Immature natural killer cell (primary cell): ENCODE data around the gene ADCY5. TPM values are rescaled to one million over a fixed set of nuclear protein-coding genes. Genes with fewer than 3 reads are reported as not detected.

Experiments used
- DNase-seq, 3 donors: peaks; one replicate each; pipeline ENCODE4 v3.0.0; 2022; ENCODE audit warnings: mixed read lengths in 1 of 3
- H3K27ac Mint-ChIP-seq, 6 donors: one replicate each; pipeline ENCODE4 v1.8.0; 2020; ENCODE audit warnings: mixed read lengths in 6 of 6, mild to moderate bottlenecking in 5 of 6, inconsistent platforms in 4 of 6, moderate library complexity in 3 of 6
- H3K27me3 Mint-ChIP-seq, 3 donors: one replicate each; pipeline ENCODE4 v1.8.0; 2020 to 2021; ENCODE audit warnings: low read depth in 3 of 3, mild to moderate bottlenecking in 3 of 3, mixed read lengths in 3 of 3, moderate library complexity in 3 of 3, inconsistent platforms in 1 of 3
- H3K36me3 Mint-ChIP-seq, 3 donors: one replicate each; pipeline ENCODE4 v1.8.0; 2020; ENCODE audit warnings: mixed read lengths in 3 of 3, inconsistent platforms in 2 of 3, mild to moderate bottlenecking in 2 of 3
- H3K4me1 Mint-ChIP-seq, 2 donors: one replicate each; pipeline ENCODE4 v1.8.0; 2020; ENCODE audit warnings: inconsistent platforms in 2 of 2, mild to moderate bottlenecking in 2 of 2, mixed read lengths in 2 of 2, moderate library complexity in 1 of 2
- H3K4me3 Mint-ChIP-seq, 5 donors: one replicate each; pipeline ENCODE4 v1.8.0; 2020; ENCODE audit warnings: mild to moderate bottlenecking in 5 of 5, mixed read lengths in 5 of 5, inconsistent platforms in 3 of 5, moderate library complexity in 3 of 5
- H3K9me3 Mint-ChIP-seq, 6 donors: one replicate each; pipeline ENCODE4 v1.8.0; 2020; ENCODE audit warnings: mild to moderate bottlenecking in 6 of 6, mixed read lengths in 6 of 6, inconsistent platforms in 4 of 6, moderate library complexity in 3 of 6
- polyA plus RNA-seq, 3 donors: library from polyadenylated mRNA; unstranded; fragments of 300-500 nt; fragmentation: Illumina TruSeq; gene quantifications; one replicate each; pipeline ENCODE4 v1.2.3, GENCODE V29; 2021

ADCY5 gene
- polyA plus RNA-seq, 3 donors from 2014 or later = 0.03 TPM; not detected in 2

DNA sequence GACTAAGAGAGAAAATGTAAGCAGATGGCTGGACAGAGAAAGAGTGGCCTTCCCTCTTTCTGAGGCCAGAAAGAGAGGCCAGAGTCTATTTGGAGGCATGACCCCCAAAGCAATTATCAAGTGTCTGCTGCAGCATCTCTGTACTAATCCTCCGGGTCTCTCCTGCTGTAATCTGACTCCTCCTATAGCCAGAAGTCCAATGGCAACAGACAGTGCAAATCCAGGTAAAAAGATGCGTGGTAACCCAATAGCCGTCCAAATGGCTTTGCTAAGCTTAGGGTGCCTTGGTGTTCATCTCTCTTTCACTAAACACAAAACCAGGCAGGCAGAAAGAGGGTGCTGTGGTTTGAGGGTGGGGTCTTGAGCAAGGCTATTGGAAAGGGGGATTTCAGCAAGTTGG, 91.6 kb downstream of the ADCY5 start:
- H3K36me3 Mint-ChIP-seq = no peaks in the 10 kb centered on the region
- peaks cover 0 to 2% (median 0%) of the 10 kb centered on the region in 6 donors for H3K9me3 Mint-ChIP-seq
- H3K4me1 Mint-ChIP-seq = no peaks in the 10 kb centered on the region
- peak overlapping the region in 1 of 6 donors; percentile 25 for H3K27ac Mint-ChIP-seq
- no peak overlapping the region for H3K4me3 Mint-ChIP-seq
- no peaks in the 10 kb centered on the region for H3K27me3 Mint-ChIP-seq
- no peak for DNase-seq

DNA sequence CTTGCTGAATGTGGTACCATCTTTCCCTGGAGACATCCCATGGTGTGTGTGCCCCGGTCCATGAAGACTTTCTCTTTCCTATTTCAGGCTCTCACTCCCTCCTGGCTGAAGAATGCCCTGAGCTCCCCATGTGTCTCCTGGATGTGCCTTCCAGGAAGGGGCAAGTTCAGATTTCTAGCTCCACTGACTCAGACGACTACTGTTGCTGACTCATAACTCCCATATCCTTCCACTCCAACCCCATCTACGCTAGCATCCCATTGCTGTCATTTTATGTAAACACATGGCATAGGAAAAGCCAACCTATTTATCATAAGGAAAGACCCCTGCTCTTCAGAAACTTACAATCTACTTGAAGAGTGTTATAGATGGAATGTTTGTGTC, 95.0 kb downstream of the ADCY5 start:
- no peak overlapping the region for H3K27ac Mint-ChIP-seq
- no peaks in the 10 kb centered on the region for H3K36me3 Mint-ChIP-seq
- peaks cover 0 to 5% (median 2%) of the 10 kb centered on the region in 3 donors for H3K27me3 Mint-ChIP-seq
- DNase-seq = no peak
- H3K9me3 Mint-ChIP-seq = peaks cover 0 to 2% (median 0%) of the 10 kb centered on the region in 6 donors
- no peaks in the 10 kb centered on the region for H3K4me1 Mint-ChIP-seq
- H3K4me3 Mint-ChIP-seq = no peak overlapping the region

DNA sequence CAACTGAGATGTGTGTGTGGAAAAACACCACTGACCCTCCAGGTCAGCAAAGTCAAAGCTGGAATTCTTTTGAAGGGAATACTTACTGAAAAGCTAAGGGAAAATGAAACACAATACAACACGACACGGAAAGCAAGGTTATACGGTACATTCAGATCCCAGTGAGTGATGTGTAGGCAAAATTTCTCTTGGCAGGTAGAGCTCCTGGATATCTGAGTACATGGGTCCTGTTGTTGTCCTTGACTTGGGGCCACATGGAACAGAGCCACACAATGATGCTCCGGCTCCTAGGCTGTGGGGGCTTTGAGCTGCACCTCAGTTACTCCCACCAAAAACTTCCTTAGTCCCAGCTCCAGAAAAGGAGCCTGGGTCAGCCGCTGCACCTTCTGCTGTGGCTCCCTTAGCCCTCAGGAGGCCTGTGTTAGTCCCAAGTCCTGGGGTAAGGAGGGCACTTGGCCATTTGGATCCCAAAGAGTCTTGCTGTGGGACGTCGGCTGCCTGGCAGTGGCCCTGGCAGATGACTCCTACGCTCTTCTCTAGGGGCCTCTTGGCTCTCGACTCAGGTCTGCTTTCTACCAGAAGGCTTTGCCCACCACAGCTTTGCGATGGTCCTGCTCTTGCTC, 95.6 kb downstream of the ADCY5 start:
- no peak for DNase-seq
- H3K36me3 Mint-ChIP-seq = no peaks in the 10 kb centered on the region
- peaks cover 0 to 6% (median 4%) of the 10 kb centered on the region in 3 donors for H3K27me3 Mint-ChIP-seq
- H3K4me3 Mint-ChIP-seq = no peak overlapping the region
- H3K4me1 Mint-ChIP-seq = no peaks in the 10 kb centered on the region
- H3K27ac Mint-ChIP-seq = no peak overlapping the region
- H3K9me3 Mint-ChIP-seq = peaks cover 0 to 2% (median 0%) of the 10 kb centered on the region in 6 donors

DNA sequence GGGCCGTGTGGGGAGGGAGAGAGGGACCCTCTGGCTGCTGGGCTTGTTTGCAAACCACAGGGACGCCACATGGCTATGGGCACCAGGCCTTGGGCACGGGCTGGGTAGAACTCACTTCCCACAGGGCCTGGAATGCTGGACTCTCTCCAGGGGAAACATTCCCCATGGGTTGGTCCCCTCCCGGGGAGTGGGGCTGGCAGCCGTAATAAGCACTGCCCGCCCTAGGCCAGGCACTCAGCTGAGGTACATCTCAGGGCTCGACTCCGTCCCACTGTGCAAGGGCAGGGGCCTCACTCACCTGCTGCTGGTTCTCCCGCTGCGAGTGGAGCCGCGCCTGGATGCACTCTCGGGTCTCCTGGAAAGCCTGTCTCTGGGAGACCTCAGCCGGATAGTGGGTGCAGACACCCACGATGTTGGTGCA, 96.7 kb downstream of the ADCY5 start:
- Mint-ChIP-seq H3K27ac (no peak overlapping the region), H3K4me3 (no peak overlapping the region)
- no peak for DNase-seq

DNA sequence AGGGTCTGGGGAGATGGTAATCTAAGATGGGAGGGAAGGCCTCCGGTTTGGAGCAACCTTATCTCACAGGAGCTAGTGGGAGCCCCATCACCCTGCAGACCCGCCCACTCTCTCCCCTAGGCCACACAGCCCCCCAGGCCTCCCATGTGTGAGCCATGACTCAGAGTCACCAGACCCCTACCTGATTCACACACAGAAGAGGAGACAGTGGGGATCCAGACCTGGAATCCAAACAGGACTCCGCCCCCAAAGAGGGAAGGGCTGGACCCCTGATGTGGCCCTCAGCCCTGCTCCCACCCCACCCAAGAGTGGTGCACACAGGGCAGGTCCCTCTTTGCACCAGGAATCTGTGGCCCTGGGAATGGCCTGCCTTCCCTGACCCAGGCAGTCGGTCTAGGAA, 97.4 kb downstream of the ADCY5 start:
- H3K27me3 Mint-ChIP-seq = peaks cover 6 to 8% (median 7%) of the 10 kb centered on the region in 3 donors
- no peaks in the 10 kb centered on the region for H3K4me1 Mint-ChIP-seq
- DNase-seq = no peak
- peaks cover 0 to 2% (median 0%) of the 10 kb centered on the region in 6 donors for H3K9me3 Mint-ChIP-seq
- no peak overlapping the region for H3K4me3 Mint-ChIP-seq
- no peaks in the 10 kb centered on the region for H3K36me3 Mint-ChIP-seq
- no peak overlapping the region for H3K27ac Mint-ChIP-seq

More for the DNA sequence above, 96.7 kb downstream of the ADCY5 start:
- H3K27me3 Mint-ChIP-seq = peaks cover under 1 to 7% (median 5%) of the 10 kb centered on the region in 3 donors
- H3K9me3 Mint-ChIP-seq = peaks cover 0 to 2% (median 0%) of the 10 kb centered on the region in 6 donors
- H3K4me1 Mint-ChIP-seq = no peaks in the 10 kb centered on the region
- no peaks in the 10 kb centered on the region for H3K36me3 Mint-ChIP-seq

DNA sequence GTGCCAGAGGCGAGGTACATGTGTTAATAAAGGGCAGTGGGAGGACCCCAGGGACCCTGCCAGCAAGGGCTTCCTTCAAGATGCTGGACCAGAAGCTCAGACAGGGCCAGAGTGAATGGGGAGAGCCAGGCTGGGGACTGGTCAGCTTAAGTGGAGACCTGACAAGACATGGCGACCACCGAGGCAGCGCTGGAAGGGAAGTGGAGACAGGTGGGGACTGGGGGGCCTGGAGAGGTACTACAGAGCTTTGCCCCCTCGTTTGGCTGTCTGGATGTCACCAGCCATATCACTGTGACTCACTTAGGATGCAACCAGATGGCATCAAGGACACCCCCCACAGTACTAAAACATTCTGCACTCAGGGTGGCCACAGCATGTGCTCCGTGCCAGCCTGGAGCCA, 97.9 kb downstream of the ADCY5 start:
- Mint-ChIP-seq H3K36me3 (no peaks in the 10 kb centered on the region), H3K9me3 (peaks cover 0 to 2% (median 0%) of the 10 kb centered on the region in 6 donors), H3K27ac (no peak overlapping the region), H3K4me1 (no peaks in the 10 kb centered on the region), H3K27me3 (peaks cover 6 to 9% (median 8%) of the 10 kb centered on the region in 3 donors), H3K4me3 (no peak overlapping the region)
- no peak for DNase-seq

DNA sequence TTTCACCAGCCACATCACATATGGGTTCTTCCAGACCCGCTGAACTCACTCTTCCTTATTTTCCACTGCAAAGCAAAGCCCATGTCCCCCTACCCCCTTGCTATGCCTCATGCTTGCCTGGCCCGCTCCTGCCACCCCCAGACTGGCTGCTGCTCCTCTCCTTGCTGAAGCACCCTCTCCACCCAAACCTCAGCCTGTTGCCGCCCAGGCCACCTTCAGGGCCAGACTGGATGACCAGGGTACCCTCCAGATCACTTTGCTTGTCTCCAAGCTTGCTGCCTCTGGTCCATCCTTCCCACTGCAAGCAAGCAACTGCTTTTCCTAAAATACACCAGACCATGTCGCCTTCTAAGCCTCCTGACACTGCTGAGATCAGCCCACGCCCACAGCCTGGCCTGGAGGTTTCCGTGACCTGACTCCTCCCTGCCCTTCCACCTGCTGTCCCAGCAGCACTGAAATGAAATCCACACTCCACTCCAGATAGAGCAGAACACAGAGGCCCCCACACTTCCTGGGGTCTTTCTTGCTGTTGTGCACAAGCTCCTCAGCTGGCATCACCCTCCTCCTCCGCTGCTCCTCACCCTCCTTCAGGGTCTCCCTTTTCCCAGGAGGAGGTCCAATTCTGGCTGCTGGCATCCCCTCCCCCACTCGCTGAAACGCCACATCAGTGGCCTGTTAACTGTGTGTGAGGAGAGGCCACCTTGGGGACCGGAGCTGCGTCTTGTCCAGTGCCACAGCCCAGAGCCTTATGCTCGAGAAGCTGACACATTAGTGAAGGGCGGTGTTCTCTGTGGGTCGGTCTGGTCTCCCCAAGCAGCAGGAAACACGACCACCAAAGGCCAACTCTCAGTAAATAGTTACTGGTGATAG, 99.1 kb downstream of the ADCY5 start:
- Mint-ChIP-seq H3K27me3 (peaks cover 6 to 9% (median 8%) of the 10 kb centered on the region in 3 donors), H3K4me1 (no peaks in the 10 kb centered on the region), H3K9me3 (no peaks in the 10 kb centered on the region), H3K36me3 (no peaks in the 10 kb centered on the region), H3K27ac (no peak overlapping the region), H3K4me3 (no peak overlapping the region)
- DNase-seq = no peak

DNA sequence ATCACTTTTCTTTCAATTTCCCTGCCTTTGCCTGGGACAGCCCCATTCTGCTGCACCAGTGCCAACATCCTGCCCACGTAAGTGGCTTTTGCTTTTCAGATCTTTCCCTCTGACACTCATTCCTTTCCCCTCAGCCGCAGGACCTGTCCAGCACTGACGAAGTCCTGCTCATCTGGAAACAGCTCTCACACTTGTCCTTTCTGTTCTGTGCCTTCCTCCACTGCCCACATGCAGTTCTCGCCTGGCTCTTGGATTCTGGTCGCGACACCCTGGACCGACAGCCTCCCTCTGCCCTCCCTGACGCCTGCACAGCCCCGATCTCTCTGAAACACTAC, 99.7 kb downstream of the ADCY5 start:
- DNase-seq = no peak
- Mint-ChIP-seq H3K4me1 (no peaks in the 10 kb centered on the region), H3K4me3 (no peak overlapping the region), H3K27ac (peak overlapping the region in 1 of 6 donors; percentile 43), H3K9me3 (no peaks in the 10 kb centered on the region), H3K27me3 (peaks cover 6 to 9% (median 8%) of the 10 kb centered on the region in 3 donors), H3K36me3 (no peaks in the 10 kb centered on the region)

DNA sequence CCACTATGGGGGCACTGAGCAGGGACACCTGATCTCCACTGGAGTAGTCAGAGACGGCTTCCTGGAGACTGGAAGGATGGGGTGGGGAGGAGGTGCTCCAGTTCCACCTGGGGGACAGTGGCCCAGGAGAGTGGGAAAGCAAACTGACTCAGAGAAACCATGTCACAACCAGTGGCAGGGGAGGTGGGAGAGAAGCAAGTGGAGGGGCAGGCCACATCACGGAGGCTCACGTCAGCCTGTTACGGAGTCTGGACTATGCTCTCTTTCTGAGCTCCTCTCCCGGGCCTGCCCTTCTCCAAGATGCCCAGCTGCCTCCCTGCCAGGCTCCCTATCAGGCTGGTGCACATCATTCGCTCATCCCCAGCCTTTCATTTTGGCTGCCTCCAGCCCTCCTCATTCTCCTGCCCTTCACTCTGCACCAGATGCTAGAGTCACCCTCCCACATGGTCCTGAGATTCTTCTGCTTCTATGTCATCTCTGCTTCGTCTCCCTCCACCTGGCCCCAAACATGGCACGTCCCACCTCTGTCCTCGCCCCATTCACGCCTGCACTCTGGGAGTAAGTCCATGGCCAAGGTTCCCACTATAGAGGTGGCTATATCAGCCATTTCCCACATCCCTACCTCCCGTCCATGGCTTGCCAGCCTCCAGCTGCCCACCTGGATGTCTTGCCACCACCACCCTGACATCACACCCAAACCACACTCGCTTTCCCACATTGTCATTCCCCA, 100.3 kb downstream of the ADCY5 start:
- Mint-ChIP-seq H3K27me3 (peaks cover 6 to 9% (median 8%) of the 10 kb centered on the region in 3 donors), H3K27ac (peak overlapping the region in 1 of 6 donors; percentile 43), H3K36me3 (no peaks in the 10 kb centered on the region), H3K4me1 (no peaks in the 10 kb centered on the region), H3K4me3 (no peak overlapping the region), H3K9me3 (no peaks in the 10 kb centered on the region)
- DNase-seq = no peak

DNA sequence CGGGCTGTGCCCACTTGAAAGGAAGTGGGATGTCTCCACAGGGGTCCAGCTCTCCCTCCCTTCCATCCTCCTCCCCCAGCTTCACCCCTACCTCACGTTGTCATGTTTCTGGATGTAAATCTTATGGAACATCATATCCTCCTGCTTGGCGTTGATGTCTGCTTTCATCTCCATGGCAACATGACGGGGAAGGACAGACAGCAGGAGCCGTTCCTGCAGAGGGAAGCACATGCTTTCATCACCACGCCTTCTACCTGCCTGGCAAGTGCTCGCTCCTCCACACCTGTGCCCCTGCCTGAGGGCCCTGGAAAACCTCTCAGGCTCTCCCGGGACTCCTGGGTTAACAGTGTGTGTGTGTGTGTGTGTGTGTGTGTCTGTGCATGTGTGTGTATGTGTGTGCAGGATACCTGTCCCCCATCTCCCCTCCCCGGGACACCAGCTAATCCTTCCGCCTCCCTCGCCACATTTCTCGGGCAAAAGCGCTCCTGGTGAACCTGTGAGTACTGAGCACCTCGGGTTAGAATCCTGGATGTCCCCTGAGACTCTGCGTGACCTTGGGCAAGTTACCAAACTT, 101.1 kb downstream of the ADCY5 start:
- H3K9me3 Mint-ChIP-seq = no peaks in the 10 kb centered on the region
- H3K4me3 Mint-ChIP-seq = no peak overlapping the region
- H3K27ac Mint-ChIP-seq = no peak overlapping the region
- H3K36me3 Mint-ChIP-seq = no peaks in the 10 kb centered on the region
- H3K4me1 Mint-ChIP-seq = no peaks in the 10 kb centered on the region
- DNase-seq = no peak
- peaks cover 6 to 9% (median 8%) of the 10 kb centered on the region in 3 donors for H3K27me3 Mint-ChIP-seq

DNA sequence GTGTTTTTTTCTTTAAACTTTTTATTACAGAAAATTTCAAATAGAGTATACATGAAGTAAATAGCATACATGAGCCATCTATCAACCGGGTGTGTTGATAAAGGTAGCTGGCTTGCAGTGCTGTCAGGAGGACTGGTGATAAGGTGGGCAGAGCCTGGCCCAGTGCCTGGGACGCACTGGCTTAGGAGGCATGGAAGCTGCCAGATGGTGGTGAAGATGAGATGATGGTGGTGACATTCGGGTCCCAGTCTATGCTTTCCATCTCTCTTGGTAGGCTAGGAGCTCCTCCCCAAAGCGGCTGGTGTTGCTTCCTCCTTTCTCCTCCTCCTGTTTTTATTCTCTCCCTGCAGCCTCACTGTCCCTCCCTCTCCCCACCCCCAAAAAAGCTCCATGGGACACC, 101.7 kb downstream of the ADCY5 start:
- Mint-ChIP-seq H3K27ac (peak overlapping the region in 1 of 6 donors; percentile 10), H3K27me3 (peaks cover 6 to 9% (median 8%) of the 10 kb centered on the region in 3 donors), H3K4me1 (no peaks in the 10 kb centered on the region), H3K36me3 (no peaks in the 10 kb centered on the region), H3K9me3 (no peaks in the 10 kb centered on the region), H3K4me3 (no peak overlapping the region)
- no peak for DNase-seq

DNA sequence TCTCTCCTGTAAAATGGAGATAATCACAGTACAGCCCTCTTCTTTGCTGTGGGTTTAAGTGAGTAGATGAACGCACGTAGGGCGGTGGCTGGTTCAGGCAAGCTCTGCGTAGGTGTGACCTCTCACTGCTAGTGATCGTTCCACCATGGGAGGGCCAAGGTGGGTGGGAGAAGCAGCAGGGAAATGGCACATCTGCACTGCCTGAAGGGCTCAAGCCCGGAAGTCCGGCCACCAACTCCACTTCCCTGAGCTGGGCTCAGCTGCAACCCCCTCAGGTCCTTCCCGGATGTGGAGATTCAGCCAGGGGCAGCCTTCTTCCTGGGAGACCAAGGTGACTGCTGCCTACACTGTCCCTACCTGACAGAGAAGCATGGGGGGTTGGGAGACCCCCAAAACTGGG, 102.9 kb downstream of the ADCY5 start:
- Mint-ChIP-seq H3K27ac (no peak overlapping the region), H3K4me3 (no peak overlapping the region), H3K9me3 (no peaks in the 10 kb centered on the region), H3K27me3 (peaks cover 6 to 9% (median 7%) of the 10 kb centered on the region in 3 donors), H3K4me1 (no peaks in the 10 kb centered on the region), H3K36me3 (no peaks in the 10 kb centered on the region)
- DNase-seq = no peak

DNA sequence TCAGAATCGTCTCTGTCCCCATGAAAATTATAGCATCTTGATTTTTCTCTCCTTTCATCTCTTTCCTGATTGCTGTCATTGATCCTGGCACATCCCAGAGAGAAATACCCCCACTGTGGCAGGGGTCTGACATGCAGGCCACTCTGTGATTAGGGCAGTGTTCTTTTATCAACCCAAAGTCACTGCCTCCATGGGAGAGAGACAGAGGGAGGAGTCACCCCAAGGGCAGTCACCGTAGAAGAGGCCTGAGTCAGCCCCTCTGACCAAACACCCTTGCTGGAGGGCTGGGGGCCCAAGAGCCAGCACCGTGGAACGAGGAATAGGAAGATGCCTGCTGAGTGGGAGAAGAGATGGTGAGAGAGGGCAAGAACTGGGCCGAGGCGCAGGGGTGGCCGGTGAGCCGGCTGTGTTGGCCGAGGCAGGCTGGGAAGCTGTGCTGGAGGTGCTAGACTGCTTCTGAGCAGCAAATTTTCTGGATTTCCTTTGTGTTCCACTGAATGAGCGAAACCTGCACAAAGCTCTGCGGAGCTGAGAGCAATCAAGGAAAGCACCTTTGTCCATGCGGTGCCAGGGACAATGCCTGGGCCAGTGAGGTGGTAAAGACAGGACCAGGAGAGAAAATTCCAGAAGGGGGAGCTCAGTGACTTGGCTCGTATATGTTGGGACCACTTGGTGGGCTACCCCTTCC, 103.8 kb downstream of the ADCY5 start:
- Mint-ChIP-seq H3K4me1 (no peaks in the 10 kb centered on the region), H3K4me3 (no peak overlapping the region), H3K27ac (no peak overlapping the region)

More for the DNA sequence above, 103.8 kb downstream of the ADCY5 start:
- Mint-ChIP-seq H3K27me3 (peaks cover 5 to 9% (median 5%) of the 10 kb centered on the region in 3 donors), H3K9me3 (no peaks in the 10 kb centered on the region), H3K36me3 (no peaks in the 10 kb centered on the region)
- DNase-seq = no peak
